Measurements from ENCODE around the gene TRIM28.

GRCh38 chr19:58516964-58517833 is 26.7 kb upstream of the TRIM28 start:
- TF ChIP-seq CTCF (IDR thresholded peaks at IDR 0.05) = no peak
- TF ChIP-seq POLR2A (IDR thresholded peaks at IDR 0.05) = no peak
- TF ChIP-seq POLR2AphosphoS5 (IDR thresholded peaks at IDR 0.05) = no peak
